IMR-90 (cell line): ENCODE measurements around the gene PIP5K1B. TPM values are rescaled to one million over a fixed set of nuclear protein-coding genes. Genes with fewer than 3 reads are reported as not detected.

ENCODE experiments used
- ATAC-seq: fragments of 200-7000 bp; cut with Tn5 transposase; 2 replicates; pipeline ENCODE4 v1.9.1; 2020; ENCODE audit warnings: low read depth, mild to moderate bottlenecking, moderate library complexity
- BruUV-seq: library from RNA; stranded (reverse); fragments of 400-500 nt; replicated peaks from 2 replicates; lab custom pipeline; 2021; lab: Mats Ljungman, UMichigan
- CTCF ChIA-PET: fragments of 300-600 bp; formaldehyde crosslinking; extraction: SDS; loops from one replicate; lab custom pipeline; 2021; ENCODE audit warnings: antibody characterized with exemption; lab: Yijun Ruan, JAX
- POLR2A ChIA-PET: fragments of 300-600 bp; sonication (Branson Sonifier 250); formaldehyde crosslinking; loops from one replicate; lab custom pipeline; 2022; ENCODE audit warnings: antibody characterized with exemption; ENCODE audit not compliant: unreplicated experiment; lab: Charles Lee
- DNase-seq: peaks from one replicate; pipeline ENCODE4 v3.0.0; 2013
- H2AFZ ChIP-seq: replicated peaks from 2 replicates; pipeline ENCODE3; 2013; ENCODE audit warnings: low read length, mild to moderate bottlenecking; ENCODE audit not compliant: poor library complexity
- H2AK5ac ChIP-seq: 2 replicates; pipeline ENCODE4 v1.6.1; 2013; ENCODE audit warnings: low read depth, low read length, inconsistent platforms
- H2AK9ac ChIP-seq: replicated peaks from 2 replicates; pipeline ENCODE3; 2013; ENCODE audit warnings: mild to moderate bottlenecking, low read depth, low read length, moderate library complexity; ENCODE audit not compliant: poor library complexity
- H2BK120ac ChIP-seq: 2 replicates; pipeline ENCODE4 v1.6.1; 2013; ENCODE audit warnings: low read depth, low read length, inconsistent platforms
- H2BK15ac ChIP-seq: 3 replicates; pipeline ENCODE4 v1.6.1; 2013; ENCODE audit warnings: low read depth, low read length, inconsistent platforms
- H2BK20ac ChIP-seq: 2 replicates; pipeline ENCODE4 v1.6.1; 2013; ENCODE audit warnings: low read depth, mild to moderate bottlenecking, inconsistent platforms, low read length, moderate library complexity
- H2BK5ac ChIP-seq: 2 replicates; pipeline ENCODE4 v1.6.1; 2013; ENCODE audit warnings: mild to moderate bottlenecking, low read depth, low read length, inconsistent platforms; ENCODE audit not compliant: poor library complexity, severe bottlenecking
- H3K14ac ChIP-seq: replicated peaks from 2 replicates; pipeline ENCODE4 v1.6.1; 2013; ENCODE audit warnings: low read depth, low read length, inconsistent platforms
- H3K18ac ChIP-seq: 2 replicates; pipeline ENCODE4 v1.6.1; 2013; ENCODE audit warnings: low read depth, low read length, control low read depth
- H3K23ac ChIP-seq: 2 replicates; pipeline ENCODE4 v1.6.1; 2013; ENCODE audit warnings: low read depth, low read length, inconsistent platforms
- H3K27ac ChIP-seq: 2 replicates; pipeline ENCODE4 v1.5.1; 2013; ENCODE audit warnings: mild to moderate bottlenecking, control low read depth, low read length; ENCODE audit not compliant: insufficient read depth
- H3K27me3 ChIP-seq: 2 replicates; pipeline ENCODE4 v1.6.1; 2013; ENCODE audit warnings: low read length; ENCODE audit not compliant: control insufficient read depth, insufficient read depth
- H3K36me3 ChIP-seq: 2 replicates; pipeline ENCODE4 v1.6.1; 2013; ENCODE audit warnings: low read length, mixed read lengths; ENCODE audit not compliant: control insufficient read depth, insufficient read depth
- H3K4ac ChIP-seq: 2 replicates; pipeline ENCODE4 v1.6.1; 2013; ENCODE audit warnings: low read depth, low read length, inconsistent platforms
- H3K4me1 ChIP-seq: 2 replicates; pipeline ENCODE4 v1.6.1; 2013; ENCODE audit warnings: low read length, mixed read lengths; ENCODE audit not compliant: control insufficient read depth, insufficient read depth
- H3K4me2 ChIP-seq: 2 replicates; pipeline ENCODE4 v1.6.1; 2013; ENCODE audit warnings: low read depth, mild to moderate bottlenecking, control low read depth, low read length, moderate library complexity
- H3K4me3 ChIP-seq: 2 replicates; pipeline ENCODE4 v1.5.1; 2013; ENCODE audit warnings: low read depth, mild to moderate bottlenecking, control low read depth, low read length, moderate library complexity; ENCODE audit not compliant: insufficient read depth
- H3K56ac ChIP-seq: 2 replicates; pipeline ENCODE4 v1.6.1; 2013; ENCODE audit warnings: low read length, inconsistent platforms; ENCODE audit not compliant: insufficient read depth; ENCODE audit errors: extremely low read depth
- H3K79me1 ChIP-seq, 2 experiments: 2 replicates each; pipeline ENCODE4 v1.6.1; 2013; ENCODE audit warnings: low read length in 2 of 2, inconsistent platforms in 1 of 2, low read depth in 1 of 2
- H3K9ac ChIP-seq: 2 replicates; pipeline ENCODE4 v1.6.1; 2013; ENCODE audit warnings: low read depth, low read length, control low read depth
- H3K9me1 ChIP-seq: 2 replicates; pipeline ENCODE4 v1.6.1; 2013; ENCODE audit warnings: low read length, inconsistent platforms; ENCODE audit not compliant: insufficient read depth
- H3K9me3 ChIP-seq: 2 replicates; pipeline ENCODE4 v1.6.1; 2013; ENCODE audit warnings: low read length; ENCODE audit not compliant: control insufficient read depth, insufficient read depth
- H4K20me1 ChIP-seq: 2 replicates; pipeline ENCODE4 v1.6.1; 2013; ENCODE audit warnings: low read length, inconsistent platforms; ENCODE audit not compliant: insufficient read depth
- H4K5ac ChIP-seq: 2 replicates; pipeline ENCODE4 v1.6.1; 2013; ENCODE audit warnings: mild to moderate bottlenecking, low read depth, low read length, control low read depth
- H4K8ac ChIP-seq, 2 experiments: 2 replicates each; pipeline ENCODE4 v1.6.1; 2013; ENCODE audit warnings: low read depth in 2 of 2, low read length in 2 of 2, control low read depth in 1 of 2, inconsistent platforms in 1 of 2
- H4K91ac ChIP-seq: 2 replicates; pipeline ENCODE4 v1.6.1; 2013; ENCODE audit warnings: low read depth, low read length, inconsistent platforms; ENCODE audit not compliant: insufficient read depth
- BHLHE40 ChIP-seq: fragments of 150-350 bp; IDR thresholded peaks from 2 replicates; pipeline ENCODE4 v1.6.1; 2016; ENCODE audit warnings: mild to moderate bottlenecking, low read depth, low read length
- CHD1 ChIP-seq: IDR thresholded peaks from 2 replicates; pipeline ENCODE4 v1.6.1; 2012; ENCODE audit warnings: low read depth, low read length, improper control_type of control experiment
- CTCF ChIP-seq: conservative IDR thresholded peaks from 2 replicates; pipeline ENCODE4 v1.5.1; 2012; ENCODE audit warnings: mild to moderate bottlenecking, low read depth, low read length, improper control_type of control experiment
- MAZ ChIP-seq: IDR thresholded peaks from 2 replicates; pipeline ENCODE4 v1.6.1; 2012; ENCODE audit warnings: low read depth, mild to moderate bottlenecking, low read length, improper control_type of control experiment, moderate library complexity, borderline replicate concordance
- MXI1 ChIP-seq: IDR thresholded peaks from 2 replicates; pipeline ENCODE4 v1.6.1; 2012; ENCODE audit warnings: low read depth, mild to moderate bottlenecking, low read length, moderate library complexity, borderline replicate concordance
- NFE2L2 ChIP-seq: fragments of 150-350 bp; IDR thresholded peaks from 2 replicates; pipeline ENCODE4 v1.6.1; 2016; ENCODE audit warnings: low read depth, mild to moderate bottlenecking, low read length
- POLR2A ChIP-seq: IDR thresholded peaks from 2 replicates; pipeline ENCODE4 v1.6.1; 2012; ENCODE audit warnings: mild to moderate bottlenecking, low read depth, low read length
- RAD21 ChIP-seq: IDR thresholded peaks from 2 replicates; pipeline ENCODE4 v1.6.1; 2012; ENCODE audit warnings: low read length, improper control_type of control experiment
- RCOR1 ChIP-seq: IDR thresholded peaks from 2 replicates; pipeline ENCODE4 v1.6.1; 2012; ENCODE audit warnings: mild to moderate bottlenecking, low read length, improper control_type of control experiment; ENCODE audit not compliant: insufficient replicate concordance
- RFX5 ChIP-seq: IDR thresholded peaks from 2 replicates; pipeline ENCODE4 v1.8.0; 2012; ENCODE audit warnings: low read depth, mild to moderate bottlenecking, low read length, moderate library complexity
- SMC3 ChIP-seq: fragments of 150-350 bp; IDR thresholded peaks from 2 replicates; pipeline ENCODE4 v1.6.1; 2016; ENCODE audit warnings: low read depth, mild to moderate bottlenecking, antibody characterized with exemption, low read length, moderate library complexity
- WGBS, 2 experiments: methylation state at CpG; one replicate each; pipeline versions ENCODE4 v1.1.5 to v1.1.7; 2013; ENCODE audit warnings: missing lambda C conversion rate in 2 of 2; ENCODE audit not compliant: insufficient read length in 1 of 2; ENCODE audit errors: extremely low coverage in 2 of 2; 5-methylcytosine and 5-hydroxymethylcytosine counted together
- dilution Hi-C: fragments of 300-500 bp; cut with HindIII; formaldehyde crosslinking; loops from one replicate; pipeline ENCODE4 v1.14.3; 2018; ENCODE audit warnings: low sequenced_read_pairs; ENCODE audit not compliant: unreplicated experiment
- in situ Hi-C: fragments of 300-500 bp; cut with MboI; formaldehyde crosslinking; loops from 3 replicates; pipeline ENCODE4 v1.14.3; 2019; ENCODE audit warnings: low sequenced_read_pairs, inconsistent platforms, mixed read lengths
- intact Hi-C: fragments of 100-400 bp; cut with micrococcal nuclease; formaldehyde crosslinking; loops from 2 replicates; pipeline ENCODE4 v1.10.0; 2022
- polyA plus RNA-seq, 3 experiments: library from polyadenylated mRNA; depleted of rRNA; stranded (reverse); fragments of >200 nt; gene quantifications; 2 replicates each; pipeline ENCODE4 v1.2.3, GENCODE V29; 2012; ENCODE audit warnings: low replicate concordance in 1 of 3
- total RNA-seq: library from RNA; depleted of rRNA; stranded (reverse); fragments of >200 nt; gene quantifications from 2 replicates; pipeline ENCODE4 v1.2.3, GENCODE V29; 2012
- TF ChIP-seq, protein P1 (sequence below): fragments of 150-350 bp; IDR thresholded peaks from 2 replicates; pipeline ENCODE4 v1.6.1; 2016; ENCODE audit warnings: low read depth, mild to moderate bottlenecking, low read length, moderate library complexity, borderline replicate concordance

Gene PIP5K1B
- total and polyA plus RNA-seq, 2 of the 4 experiments (the other 2 are of a cell fraction): not detected

- TF ChIP-seq MAZ (no peak), BHLHE40 (no peak), RCOR1 (no peak), RAD21 (no peak), MXI1 (no peak), RFX5 (no peak), SMC3 (no peak), CTCF (no peak), NFE2L2 (no peak), POLR2A (no peak), CHD1 (no peak)
- TF ChIP-seq, protein P1, sequence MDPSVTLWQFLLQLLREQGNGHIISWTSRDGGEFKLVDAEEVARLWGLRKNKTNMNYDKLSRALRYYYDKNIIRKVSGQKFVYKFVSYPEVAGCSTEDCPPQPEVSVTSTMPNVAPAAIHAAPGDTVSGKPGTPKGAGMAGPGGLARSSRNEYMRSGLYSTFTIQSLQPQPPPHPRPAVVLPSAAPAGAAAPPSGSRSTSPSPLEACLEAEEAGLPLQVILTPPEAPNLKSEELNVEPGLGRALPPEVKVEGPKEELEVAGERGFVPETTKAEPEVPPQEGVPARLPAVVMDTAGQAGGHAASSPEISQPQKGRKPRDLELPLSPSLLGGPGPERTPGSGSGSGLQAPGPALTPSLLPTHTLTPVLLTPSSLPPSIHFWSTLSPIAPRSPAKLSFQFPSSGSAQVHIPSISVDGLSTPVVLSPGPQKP: no peak
- H3K18ac ChIP-seq: no peak overlapping the region
- dilution Hi-C loops: no loop called here
- no peak overlapping the region for H3K4me2 ChIP-seq
- H2BK20ac ChIP-seq: no peak overlapping the region
- no peak overlapping the region for H2AFZ ChIP-seq
- in situ Hi-C loops: no loop called here
- H2AK5ac ChIP-seq: no peak overlapping the region
- ChIA-PET CTCF (no interaction called here), POLR2A (no interaction called here)
- WGBS, 2 experiments: no CpG with 5 or more reads among the region's 1 CpG
- H2BK120ac ChIP-seq: no peak overlapping the region
- no peak overlapping the region for H3K56ac ChIP-seq
- H3K9ac ChIP-seq: no peak overlapping the region
- DNase-seq (no peak), ATAC-seq (no peak)
- no peaks in the 10 kb centered on the region for H3K9me3 ChIP-seq
- no peaks in the 10 kb centered on the region for H3K79me1 ChIP-seq
- no peak overlapping the region for H3K27ac ChIP-seq
- intact Hi-C loops: loop anchor here (10.0 kb wide), 1 partner anchor 193 kb away; no protein-coding TSS in a partner anchor
- no TSS peak for BruUV-seq
- peaks cover 3% of the 10 kb centered on the region; the same call in 1 of the 2 replicates for H3K9me1 ChIP-seq
- H3K14ac ChIP-seq: no peak overlapping the region
- no peak overlapping the region for H3K4ac ChIP-seq
- H2BK15ac ChIP-seq: no peak overlapping the region
- peaks cover 2% of the 10 kb centered on the region; the same call in 1 of the 2 replicates for H3K27me3 ChIP-seq
- no peak overlapping the region for H4K5ac ChIP-seq
- H2AK9ac ChIP-seq: no peak overlapping the region
- no peak overlapping the region for H4K91ac ChIP-seq
- no peaks in the 10 kb centered on the region for H3K4me1 ChIP-seq
- H4K8ac ChIP-seq: no peak overlapping the region
- H2BK5ac ChIP-seq: no peak overlapping the region
- H3K23ac ChIP-seq: no peak overlapping the region
- no peak overlapping the region for H3K4me3 ChIP-seq
- H3K36me3 ChIP-seq: no peaks in the 10 kb centered on the region
- no peaks in the 10 kb centered on the region for H4K20me1 ChIP-seq
These were observed 32.8 kb upstream of the PIP5K1B start for GRCh38 chr9:68672215-68672614.
